ENCODE data around the gene OR1L8. TPM values are rescaled to one million over a fixed set of nuclear protein-coding genes. Genes with fewer than 3 reads are reported as not detected.

The OR1L8 gene
- total RNA-seq, 1 experiment from 2014 or later: not detected

GRCh38 chr9:122614362-122614761 lies 31.2 kb upstream of the OR1L8 start, which contains the start of gene OR1Q1:
Gene OR1Q1, plus strand, starts transcription at chr9:122614738. Its CDS starts 0 bp downstream, at chr9:122614738.
- DNase-seq: no peak
- no peak within 1 kb of the TSS for H3K9ac ChIP-seq (ENCODE audit: extremely low read depth, insufficient read length, low read length)
- Mint-ChIP-seq H3K36me3 (ENCODE audit: insufficient read depth in 1 of 3, low read depth in 3 of 3) (peaks cover 0 to 21% (median 1%) of the 10 kb centered on the region in 3 experiments; a peak in 4 of 7 replicates), H3K27me3 (ENCODE audit: low read depth) (no peaks in the 10 kb centered on the region), H3K4me3 (no peak within 1 kb of the TSS), H3K27ac (no peak within 1 kb of the TSS), H3K4me1 (no peaks in the 10 kb centered on the region), H3K9me3 (peaks cover 76% of the 10 kb centered on the region in 2 experiments)
- H3K4me1 ChIP-seq (ENCODE audit: insufficient read depth, low read length): no peaks in the 10 kb centered on the region
- H4K5ac ChIP-seq (ENCODE audit: insufficient read length, low read depth, low read length): no peak within 1 kb of the TSS
- no peak within 1 kb of the TSS for H2AFZ ChIP-seq (ENCODE audit: low read length)
- H3K79me2 ChIP-seq (ENCODE audit: insufficient read depth, low read length): no peaks in the 10 kb centered on the region
- no peak within 1 kb of the TSS for H2BK20ac ChIP-seq (ENCODE audit: low read depth, low read length, poor library complexity, severe bottlenecking)
- no peak within 1 kb of the TSS for H4K91ac ChIP-seq (ENCODE audit: insufficient read length, low read depth, low read length)
- no peak within 1 kb of the TSS for H3K4me2 ChIP-seq (ENCODE audit: insufficient read depth, insufficient read length, low read length)
- no peak within 1 kb of the TSS for H4K8ac ChIP-seq (replicated peaks; ENCODE audit: insufficient read length, low read depth, low read length)
- no CpG with 5 or more reads among the region's 1 CpG for WGBS (ENCODE audit: extremely low coverage, insufficient read length, low lambda C conversion rate)
- no peaks in the 10 kb centered on the region for H3K79me1 ChIP-seq (ENCODE audit: insufficient read depth, low read depth, low read length, poor library complexity, severe bottlenecking)
- peaks cover 65% of the 10 kb centered on the region for H3K9me3 ChIP-seq (ENCODE audit: control insufficient read depth, low read depth, low read length)
- no peak within 1 kb of the TSS for H3K18ac ChIP-seq (ENCODE audit: insufficient read length, low read depth, low read length)
- H3K23me2 ChIP-seq (ENCODE audit: insufficient read length, low read depth, low read length, poor library complexity, severe bottlenecking): no peaks in the 10 kb centered on the region
- no peak within 1 kb of the TSS for H2BK5ac ChIP-seq (ENCODE audit: insufficient read length, low read length)
- no peak within 1 kb of the TSS for H3K4ac ChIP-seq (ENCODE audit: low read depth, low read length)
- no peak within 1 kb of the TSS for H3K27ac ChIP-seq (ENCODE audit: insufficient read length, low read depth, low read length)
- H2BK12ac ChIP-seq (ENCODE audit: insufficient read length, low read depth, low read length): no peak within 1 kb of the TSS
- H2BK120ac ChIP-seq (ENCODE audit: low read depth, low read length, poor library complexity, severe bottlenecking): no peak within 1 kb of the TSS
- no peak within 1 kb of the TSS for H2AK5ac ChIP-seq (ENCODE audit: insufficient read length, low read length)
- no peak within 1 kb of the TSS for H3K23ac ChIP-seq (ENCODE audit: insufficient read length, low read depth, low read length)
- no peak within 1 kb of the TSS for H2BK15ac ChIP-seq (ENCODE audit: low read depth, low read length)
- H4K20me1 ChIP-seq (ENCODE audit: control insufficient read depth, insufficient read depth, insufficient read length): no peaks in the 10 kb centered on the region
- H3K56ac ChIP-seq (ENCODE audit: insufficient read length, low read depth, low read length): no peak within 1 kb of the TSS
- no peak for TF ChIP-seq CTCF (conservative IDR thresholded peaks at IDR 0.05)
- no peak within 1 kb of the TSS for H3T11ph ChIP-seq (ENCODE audit: low read length)
- H3K27me3 ChIP-seq (ENCODE audit: insufficient read depth, low read length): no peaks in the 10 kb centered on the region
- H3K14ac ChIP-seq (ENCODE audit: insufficient read depth, low read length): no peak within 1 kb of the TSS

Measured in H9 (cell line).